Osteoblast (primary cell): Measurements from ENCODE around the gene TRAPPC8. TPM values are rescaled to one million over a fixed set of nuclear protein-coding genes. Genes with fewer than 3 reads are reported as not detected.

Experiments used
- DNase-seq: peaks from one replicate; pipeline ENCODE4 v3.0.0; 2011; ENCODE audit warnings: low spot score, mixed read lengths; ENCODE audit not compliant: insufficient read length; ENCODE audit errors: missing footprints
- H2AFZ ChIP-seq: 2 replicates; pipeline ENCODE4 v1.6.0; 2011; ENCODE audit warnings: mild to moderate bottlenecking, low read length
- H3K27ac ChIP-seq: 2 replicates; pipeline ENCODE4 v1.5.1; 2011; ENCODE audit warnings: mild to moderate bottlenecking, low read depth, low read length, moderate library complexity
- H3K27me3 ChIP-seq: 2 replicates; pipeline ENCODE4 v1.6.0; 2012; ENCODE audit warnings: mild to moderate bottlenecking, control low read depth, inconsistent platforms, low read length, moderate library complexity; ENCODE audit not compliant: insufficient read depth
- H3K36me3 ChIP-seq: 2 replicates; pipeline ENCODE4 v1.5.1; 2011; ENCODE audit warnings: mild to moderate bottlenecking, low read length, control low read depth, moderate library complexity; ENCODE audit not compliant: insufficient read depth
- H3K4me1 ChIP-seq: 2 replicates; pipeline ENCODE4 v1.5.1; 2011; ENCODE audit warnings: mild to moderate bottlenecking, low read length, control low read depth, moderate library complexity; ENCODE audit not compliant: insufficient read depth
- H3K4me2 ChIP-seq: 2 replicates; pipeline ENCODE4 v1.6.0; 2011; ENCODE audit warnings: mild to moderate bottlenecking, low read length; ENCODE audit not compliant: insufficient read depth
- H3K4me3 ChIP-seq: fragments of 200-600 bp; sonication (generic); 3 replicates; pipeline ENCODE4 v1.5.1; 2012; ENCODE audit warnings: mild to moderate bottlenecking, low read length, inconsistent platforms; ENCODE audit not compliant: insufficient read depth
- H3K79me2 ChIP-seq: 2 replicates; pipeline ENCODE4 v1.6.0; 2012; ENCODE audit warnings: mild to moderate bottlenecking, low read length, control low read depth, inconsistent platforms; ENCODE audit not compliant: insufficient read depth
- H3K9me3 ChIP-seq: 2 replicates; pipeline ENCODE4 v1.5.1; 2011; ENCODE audit warnings: low read depth, low read length, control low read depth
- H4K20me1 ChIP-seq: 2 replicates; pipeline ENCODE4 v1.6.0; 2012; ENCODE audit warnings: mild to moderate bottlenecking, low read length, control low read depth; ENCODE audit not compliant: insufficient read depth
- total RNA-seq: library from RNA; depleted of rRNA; stranded (reverse); fragments of >200 nt; gene quantifications from 2 replicates; pipeline ENCODE4 v1.2.3, GENCODE V29; 2012
- TF ChIP-seq, protein P1 (sequence below): IDR thresholded peaks from 2 replicates; pipeline ENCODE4 v1.5.1; 2011; ENCODE audit warnings: mild to moderate bottlenecking, low read depth, low read length, moderate library complexity; ENCODE audit errors: extremely low read depth

Gene TRAPPC8
- total RNA-seq, 1 donor, result 47.0 TPM

DNA sequence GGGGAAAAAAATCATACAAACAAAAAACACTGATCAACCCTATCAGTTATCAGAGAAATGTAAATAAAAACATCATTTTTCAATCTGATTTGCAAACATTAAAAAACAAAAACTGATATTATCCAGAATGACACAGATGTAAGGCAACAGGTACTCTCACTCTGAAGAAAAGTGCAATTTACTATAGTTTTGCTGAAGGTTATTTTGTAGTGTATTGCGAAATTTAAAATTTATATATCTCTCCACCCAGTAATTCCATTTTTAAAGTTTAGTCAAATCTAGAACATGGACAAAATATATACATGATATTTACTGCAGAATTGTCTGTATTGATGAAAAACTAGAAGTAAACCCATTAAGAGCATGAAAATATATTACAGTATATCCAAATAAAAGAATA is 79.8 kb downstream of the TRAPPC8 start:
- no peak overlapping the region for H3K27ac ChIP-seq
- no peak overlapping the region for H3K4me2 ChIP-seq
- H3K79me2 ChIP-seq, result no peaks in the 10 kb centered on the region

DNA sequence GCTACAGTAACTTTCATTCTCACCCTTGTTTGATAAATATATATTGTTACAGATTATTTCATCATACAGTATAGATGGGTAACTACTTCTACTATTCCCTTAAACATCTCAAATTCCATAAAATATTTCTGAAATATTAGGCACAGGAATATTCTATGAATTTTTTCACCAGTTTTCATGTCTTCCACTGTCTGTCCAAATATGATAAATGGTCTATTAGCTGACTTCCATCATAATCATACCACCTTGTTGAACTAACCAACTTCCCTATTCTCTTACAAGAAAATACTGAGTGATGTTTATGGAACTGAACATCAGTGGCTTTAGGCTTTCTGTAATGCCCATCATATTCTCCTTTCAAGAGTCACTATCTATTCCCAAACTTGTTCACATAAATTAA is 82.4 kb downstream of the TRAPPC8 start:
- Histone ChIP-seq H2AFZ (no peak overlapping the region), H3K79me2 (no peaks in the 10 kb centered on the region), H3K27ac (no peak overlapping the region), H3K27me3 (no peaks in the 10 kb centered on the region), H3K4me1 (no peaks in the 10 kb centered on the region), H3K4me2 (no peak overlapping the region), H3K9me3 (no peaks in the 10 kb centered on the region), H4K20me1 (no peaks in the 10 kb centered on the region), H3K4me3 (no peak overlapping the region), H3K36me3 (peaks cover 13% of the 10 kb centered on the region)
- TF ChIP-seq, protein P1, sequence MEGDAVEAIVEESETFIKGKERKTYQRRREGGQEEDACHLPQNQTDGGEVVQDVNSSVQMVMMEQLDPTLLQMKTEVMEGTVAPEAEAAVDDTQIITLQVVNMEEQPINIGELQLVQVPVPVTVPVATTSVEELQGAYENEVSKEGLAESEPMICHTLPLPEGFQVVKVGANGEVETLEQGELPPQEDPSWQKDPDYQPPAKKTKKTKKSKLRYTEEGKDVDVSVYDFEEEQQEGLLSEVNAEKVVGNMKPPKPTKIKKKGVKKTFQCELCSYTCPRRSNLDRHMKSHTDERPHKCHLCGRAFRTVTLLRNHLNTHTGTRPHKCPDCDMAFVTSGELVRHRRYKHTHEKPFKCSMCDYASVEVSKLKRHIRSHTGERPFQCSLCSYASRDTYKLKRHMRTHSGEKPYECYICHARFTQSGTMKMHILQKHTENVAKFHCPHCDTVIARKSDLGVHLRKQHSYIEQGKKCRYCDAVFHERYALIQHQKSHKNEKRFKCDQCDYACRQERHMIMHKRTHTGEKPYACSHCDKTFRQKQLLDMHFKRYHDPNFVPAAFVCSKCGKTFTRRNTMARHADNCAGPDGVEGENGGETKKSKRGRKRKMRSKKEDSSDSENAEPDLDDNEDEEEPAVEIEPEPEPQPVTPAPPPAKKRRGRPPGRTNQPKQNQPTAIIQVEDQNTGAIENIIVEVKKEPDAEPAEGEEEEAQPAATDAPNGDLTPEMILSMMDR, result no peak
- no peak for DNase-seq

More for the DNA sequence above, 79.8 kb downstream of the TRAPPC8 start:
- Histone ChIP-seq H3K4me3 (no peak overlapping the region), H3K9me3 (no peaks in the 10 kb centered on the region), H3K27me3 (no peaks in the 10 kb centered on the region), H4K20me1 (no peaks in the 10 kb centered on the region), H2AFZ (no peak overlapping the region), H3K36me3 (peaks cover 16% of the 10 kb centered on the region), H3K4me1 (no peaks in the 10 kb centered on the region)
- no peak for DNase-seq
- TF ChIP-seq, protein P1, result no peak

DNA sequence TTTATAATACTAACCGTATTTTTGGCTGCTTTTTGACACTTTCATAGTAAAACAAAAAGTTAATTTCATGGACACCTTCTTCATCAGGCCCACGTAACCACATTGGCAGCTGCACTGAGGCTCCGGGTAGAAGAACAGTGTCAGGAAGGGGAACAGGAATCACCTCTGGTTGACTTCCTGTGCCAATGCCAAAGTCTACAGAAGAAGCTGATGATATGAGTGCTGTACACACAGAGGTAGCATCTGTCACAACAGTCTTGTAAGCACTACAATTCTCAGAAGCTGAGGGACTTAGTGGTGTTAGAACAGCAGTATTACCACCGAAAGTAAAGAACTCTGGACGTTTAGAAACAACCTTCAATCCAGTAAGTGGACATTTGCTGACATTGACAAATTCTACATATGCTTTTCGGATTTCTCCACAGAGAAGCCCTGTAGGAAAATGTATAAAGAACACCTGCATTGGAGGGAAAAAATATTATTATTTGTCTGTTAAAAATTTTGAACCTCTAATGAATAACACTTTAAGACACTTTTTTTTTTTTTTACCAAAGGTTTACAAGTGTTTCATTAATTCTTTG is 85.3 kb downstream of the TRAPPC8 start:
- TF ChIP-seq, protein P1, result no peak
- no peak for DNase-seq
- Histone ChIP-seq H4K20me1 (no peaks in the 10 kb centered on the region), H2AFZ (no peak overlapping the region), H3K36me3 (peaks cover 16% of the 10 kb centered on the region), H3K27ac (no peak overlapping the region), H3K27me3 (no peaks in the 10 kb centered on the region), H3K4me3 (no peak overlapping the region), H3K4me1 (no peaks in the 10 kb centered on the region), H3K4me2 (no peak overlapping the region), H3K9me3 (no peaks in the 10 kb centered on the region), H3K79me2 (no peaks in the 10 kb centered on the region)

DNA sequence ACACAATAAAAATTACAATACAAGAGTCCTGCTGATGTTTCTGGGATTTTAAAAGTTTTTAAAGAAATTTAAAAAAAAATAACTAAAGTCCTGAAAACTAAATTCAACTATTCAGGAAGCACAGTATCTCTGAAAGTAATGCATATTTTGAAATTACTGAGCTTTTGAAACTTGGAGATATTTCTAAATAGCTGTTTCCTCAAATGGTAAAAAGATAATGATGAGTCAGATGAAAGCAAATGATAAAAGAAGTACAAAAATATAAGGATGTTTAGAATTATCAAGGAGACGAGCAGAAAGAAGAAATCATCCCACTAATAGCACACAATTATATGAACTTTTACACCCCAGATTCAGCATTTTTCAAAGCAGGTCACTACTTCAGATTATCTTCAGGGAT is 92.1 kb downstream of the TRAPPC8 start:
- TF ChIP-seq, protein P1, result no peak

More for the DNA sequence above, 92.1 kb downstream of the TRAPPC8 start:
- no peaks in the 10 kb centered on the region for H3K79me2 ChIP-seq
- no peaks in the 10 kb centered on the region for H3K27me3 ChIP-seq
- H3K4me2 ChIP-seq, result no peak overlapping the region
- H4K20me1 ChIP-seq, result no peaks in the 10 kb centered on the region
- H3K27ac ChIP-seq, result no peak overlapping the region
- H3K4me1 ChIP-seq, result no peaks in the 10 kb centered on the region
- H3K4me3 ChIP-seq, result no peak overlapping the region
- H3K9me3 ChIP-seq, result no peaks in the 10 kb centered on the region
- no peak for DNase-seq
- peaks cover 15% of the 10 kb centered on the region for H3K36me3 ChIP-seq
- no peak overlapping the region for H2AFZ ChIP-seq
